Gastrocnemius medialis (tissue), 4 donors: ENCODE measurements around the gene DMBX1. TPM values are rescaled to one million over a fixed set of nuclear protein-coding genes. Genes with fewer than 3 reads are reported as not detected.
A peak's percentile ranks its signal among the peaks of the same experiment; 100 is the strongest.

Source experiments
- ATAC-seq, 2 donors: fragments of 150-250 bp; one replicate each; pipeline ENCODE4 v1.9.1; 2016
- DNase-seq, 2 donors: peaks; one replicate each; pipeline ENCODE4 v3.0.0-alpha.2; 2019
- H3K27ac ChIP-seq, 4 donors: fragments of 200-600 bp; sonication (generic); 1 replicate in 1 of 4; 2 replicates in 3 of 4; pipeline ENCODE4 v1.5.1; 2016 to 2018; ENCODE audit warnings: mild to moderate bottlenecking in 2 of 4, moderate library complexity in 1 of 4
- H3K27me3 ChIP-seq, 3 donors: fragments of 200-600 bp; sonication (generic) in 2 of 3; 1 replicate in 1 of 3; 2 replicates in 2 of 3; pipeline versions ENCODE4 v1.5.1 to v1.6.0; 2016 to 2019; ENCODE audit warnings: mild to moderate bottlenecking in 1 of 3, moderate library complexity in 1 of 3
- H3K36me3 ChIP-seq, 2 donors: fragments of 200-600 bp; sonication (generic) in 1 of 2; one replicate each; pipeline ENCODE4 v1.5.1; 2017 to 2018
- H3K4me1 ChIP-seq, 2 donors: fragments of 200-600 bp; sonication (generic) in 1 of 2; one replicate each; pipeline ENCODE4 v1.5.1; 2016 to 2017; ENCODE audit warnings: mild to moderate bottlenecking in 2 of 2
- H3K4me3 ChIP-seq, 4 donors: fragments of 200-600 bp; sonication (generic) in 3 of 4; 1 replicate in 1 of 4; 2 replicates in 3 of 4; pipeline ENCODE4 v1.5.1; 2016 to 2019; ENCODE audit warnings: mild to moderate bottlenecking in 2 of 4
- H3K9me3 ChIP-seq, 3 donors: fragments of 200-600 bp; sonication (generic) in 2 of 3; 1 replicate in 1 of 3; 2 replicates in 2 of 3; pipeline ENCODE4 v1.5.1; 2016 to 2019
- POLR2A ChIP-seq, 2 donors: fragments of 450-650 bp; IDR thresholded peaks; one replicate each; pipeline ENCODE4 v1.6.1; 2017; ENCODE audit warnings: antibody characterized with exemption in 2 of 2, mild to moderate bottlenecking in 2 of 2, moderate library complexity in 2 of 2
- in situ Hi-C, 4 donors: fragments of 200-750 bp; cut with MboI; loops; one replicate each; pipeline versions ENCODE4 v1.15.0 to v1.8.0; 2017; ENCODE audit warnings: low sequenced_read_pairs in 4 of 4
- intact Hi-C: fragments of 100-400 bp; cut with DNase I; formaldehyde crosslinking; loops from one replicate; pipeline ENCODE4 v1.15.1; 2023; ENCODE audit warnings: low total_unique reads
- total RNA-seq, 4 donors: library from RNA; depleted of rRNA; stranded (reverse); fragments of >200 nt; gene quantifications; one replicate each; pipeline versions ENCODE4 v1.1.0 to v1.2.3, GENCODE V29; 2016
- TF ChIP-seq, protein P1 (sequence below), 5 experiments: fragments of 450-650 bp in 3 of 5; fragments of 200-600 bp in 2 of 5; sonication (generic) in 2 of 5; IDR thresholded peaks in 4 of 5; conservative IDR thresholded peaks in 1 of 5; 1 replicate in 4 of 5; 2 replicates in 1 of 5; pipeline ENCODE4 v1.5.1; 2016 to 2019; ENCODE audit warnings: antibody characterized with exemption in 5 of 5, mild to moderate bottlenecking in 3 of 5, moderate library complexity in 3 of 5

Gene DMBX1
- total RNA-seq, 4 donors from 2014 or later = not detected

DNA sequence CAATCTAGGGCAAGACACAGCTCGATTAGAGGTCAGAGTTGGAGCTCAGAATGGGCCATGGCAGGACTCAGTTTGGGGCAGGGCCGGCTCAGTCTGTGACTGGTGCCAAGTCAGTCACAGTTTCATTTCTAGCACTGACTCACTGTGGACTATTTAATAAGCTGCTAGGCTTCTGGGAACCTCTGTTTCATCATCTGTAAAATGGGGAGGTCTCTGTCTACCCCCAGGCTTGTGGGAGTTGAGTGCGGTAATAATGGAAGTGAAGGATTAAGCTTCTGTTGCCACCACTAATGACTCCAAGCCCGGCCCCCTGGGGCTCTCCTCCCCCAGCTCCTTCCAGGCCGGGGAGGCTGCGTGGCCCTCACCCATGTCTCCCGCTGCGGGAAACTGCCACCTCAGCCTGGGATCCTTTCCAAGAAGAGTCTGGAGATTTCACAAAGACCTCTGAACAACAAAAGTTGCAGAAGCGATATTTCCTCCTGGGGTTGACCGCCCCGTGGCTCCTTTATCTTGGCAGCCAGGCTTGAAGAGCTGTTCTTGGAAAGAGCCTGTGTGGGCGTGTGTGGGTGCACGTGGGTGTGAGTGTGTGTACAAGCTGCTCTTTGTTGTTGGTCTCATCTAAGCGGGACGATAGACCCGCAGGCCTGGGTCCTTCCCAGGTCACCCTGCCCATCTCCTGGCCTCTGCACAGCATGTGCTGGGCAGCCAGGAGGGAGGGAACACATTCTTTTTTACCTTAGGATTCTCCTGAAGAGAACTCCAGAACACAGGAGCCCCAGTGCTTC is 32.7 kb downstream of the DMBX1 start:
- H3K36me3 ChIP-seq = no peaks in the 10 kb centered on the region
- H3K27me3 ChIP-seq = peaks cover 0 to under 1% (median 0%) of the 10 kb centered on the region in 3 donors
- ATAC-seq (peak in 1 of 2 donors; percentile 28), DNase-seq (peak in 1 of 2 donors; percentile 25)
- intact Hi-C loops (no loop called here), in situ Hi-C loops (loop anchor here in 2 of 4 donors (10.0 kb wide), 2 partner anchors 48 to 78 kb away; no protein-coding TSS in a partner anchor)
- no peak overlapping the region for H3K4me3 ChIP-seq
- H3K4me1 ChIP-seq = no peaks in the 10 kb centered on the region
- H3K9me3 ChIP-seq = no peaks in the 10 kb centered on the region
- no peak overlapping the region for H3K27ac ChIP-seq
- no peak for TF ChIP-seq POLR2A (IDR thresholded peaks at IDR 0.05)
- TF ChIP-seq, protein P1, sequence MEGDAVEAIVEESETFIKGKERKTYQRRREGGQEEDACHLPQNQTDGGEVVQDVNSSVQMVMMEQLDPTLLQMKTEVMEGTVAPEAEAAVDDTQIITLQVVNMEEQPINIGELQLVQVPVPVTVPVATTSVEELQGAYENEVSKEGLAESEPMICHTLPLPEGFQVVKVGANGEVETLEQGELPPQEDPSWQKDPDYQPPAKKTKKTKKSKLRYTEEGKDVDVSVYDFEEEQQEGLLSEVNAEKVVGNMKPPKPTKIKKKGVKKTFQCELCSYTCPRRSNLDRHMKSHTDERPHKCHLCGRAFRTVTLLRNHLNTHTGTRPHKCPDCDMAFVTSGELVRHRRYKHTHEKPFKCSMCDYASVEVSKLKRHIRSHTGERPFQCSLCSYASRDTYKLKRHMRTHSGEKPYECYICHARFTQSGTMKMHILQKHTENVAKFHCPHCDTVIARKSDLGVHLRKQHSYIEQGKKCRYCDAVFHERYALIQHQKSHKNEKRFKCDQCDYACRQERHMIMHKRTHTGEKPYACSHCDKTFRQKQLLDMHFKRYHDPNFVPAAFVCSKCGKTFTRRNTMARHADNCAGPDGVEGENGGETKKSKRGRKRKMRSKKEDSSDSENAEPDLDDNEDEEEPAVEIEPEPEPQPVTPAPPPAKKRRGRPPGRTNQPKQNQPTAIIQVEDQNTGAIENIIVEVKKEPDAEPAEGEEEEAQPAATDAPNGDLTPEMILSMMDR (IDR thresholded peaks at IDR 0.05 in 4 of 5, conservative IDR thresholded peaks at IDR 0.05 in 1 of 5) = no peak

GRCh38 chr1:46522969-46523320 is 33.3 kb downstream of the DMBX1 start:
- ATAC-seq = no peak
- intact Hi-C loops (no loop called here), in situ Hi-C loops (loop anchor here in 2 of 4 donors (10.0 kb wide), 2 partner anchors 48 to 78 kb away; no protein-coding TSS in a partner anchor)
- Histone ChIP-seq H3K4me1 (no peaks in the 10 kb centered on the region), H3K27me3 (no peaks in the 10 kb centered on the region), H3K36me3 (no peaks in the 10 kb centered on the region), H3K4me3 (no peak overlapping the region), H3K27ac (no peak overlapping the region), H3K9me3 (no peaks in the 10 kb centered on the region)
- TF ChIP-seq, protein P1 (IDR thresholded peaks at IDR 0.05 in 4 of 5, conservative IDR thresholded peaks at IDR 0.05 in 1 of 5) = no peak
- no peak for TF ChIP-seq POLR2A (IDR thresholded peaks at IDR 0.05)
- DNase-seq = no peak

DNA sequence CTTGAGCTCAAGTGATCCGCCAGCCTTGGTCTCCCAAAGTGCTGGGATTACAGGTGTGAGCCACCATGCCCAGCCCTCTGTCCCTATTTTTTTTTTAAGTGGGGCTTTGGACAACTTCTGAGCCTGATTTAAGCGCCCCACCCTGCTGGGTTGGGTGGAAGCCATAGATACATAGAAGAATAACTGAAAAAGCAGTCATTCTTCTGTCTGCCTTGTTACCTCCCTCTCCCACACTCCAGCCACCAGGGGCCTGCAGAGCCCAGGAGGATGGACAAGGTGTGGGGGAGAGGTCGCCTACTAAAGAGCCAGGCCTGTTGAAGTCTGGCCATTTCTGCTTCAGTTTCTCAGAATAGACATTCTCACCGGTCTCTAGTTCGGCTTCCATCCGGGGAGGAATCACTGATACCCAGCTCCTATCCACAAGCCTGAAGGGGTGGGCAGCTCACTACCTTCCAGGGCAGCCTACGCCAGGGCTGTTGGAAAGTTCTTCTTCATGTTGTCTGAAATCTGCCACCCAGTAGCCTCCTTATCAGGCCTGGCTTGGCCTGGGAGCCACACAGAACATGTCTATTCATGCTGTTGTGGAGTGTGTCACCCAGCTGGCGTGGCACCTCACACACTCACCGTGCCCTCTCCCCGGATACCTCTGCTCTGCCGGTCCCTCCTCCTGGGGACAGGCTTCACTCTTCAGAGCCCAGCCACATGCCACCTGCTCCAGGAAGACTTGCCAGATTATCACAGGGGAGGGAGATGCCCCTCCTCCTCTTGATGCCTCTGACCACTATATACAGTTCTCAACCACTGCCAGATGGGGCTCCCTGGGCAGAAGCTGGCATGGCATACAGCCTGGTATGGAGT is 34.1 kb downstream of the DMBX1 start:
- Histone ChIP-seq H3K4me1 (no peaks in the 10 kb centered on the region), H3K27me3 (no peaks in the 10 kb centered on the region), H3K9me3 (no peaks in the 10 kb centered on the region), H3K27ac (no peak overlapping the region), H3K36me3 (no peaks in the 10 kb centered on the region), H3K4me3 (no peak overlapping the region)
- in situ Hi-C loops = loop anchor here in 2 of 4 donors (10.0 kb wide), 2 partner anchors 49 to 79 kb away; no protein-coding TSS in a partner anchor
- TF ChIP-seq POLR2A (IDR thresholded peaks at IDR 0.05) = no peak
- TF ChIP-seq, protein P1 (IDR thresholded peaks at IDR 0.05 in 4 of 5, conservative IDR thresholded peaks at IDR 0.05 in 1 of 5) = no peak
- ATAC-seq = no peak
- intact Hi-C loops = no loop called here
- DNase-seq = no peak

DNA sequence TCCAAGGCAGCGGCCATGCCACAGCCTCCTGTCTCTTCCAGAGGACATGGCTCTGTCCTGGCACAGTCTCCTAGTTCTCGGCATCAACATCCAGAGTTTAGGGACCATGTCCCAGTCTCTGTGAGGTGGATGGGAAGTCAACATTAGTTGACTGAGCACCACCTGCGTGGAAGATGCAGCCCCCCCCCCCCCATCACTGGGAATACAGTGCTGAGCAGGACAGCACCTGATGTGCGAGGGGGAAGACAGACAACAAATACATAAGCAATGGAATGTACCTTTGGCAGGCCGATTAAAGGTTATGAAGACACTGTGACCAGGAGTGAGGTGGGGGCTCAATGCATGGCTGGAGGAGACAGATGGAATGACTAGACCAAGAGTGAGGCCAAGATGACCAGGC is 35.2 kb downstream of the DMBX1 start:
- DNase-seq = no peak
- Histone ChIP-seq H3K27me3 (no peaks in the 10 kb centered on the region), H3K4me1 (no peaks in the 10 kb centered on the region), H3K27ac (no peak overlapping the region), H3K9me3 (no peaks in the 10 kb centered on the region), H3K36me3 (no peaks in the 10 kb centered on the region), H3K4me3 (no peak overlapping the region)
- in situ Hi-C loops (loop anchor here (5.0 to 25.0 kb wide), 4 partner anchors 50 to 88 kb away; no protein-coding TSS in a partner anchor), intact Hi-C loops (no loop called here)
- TF ChIP-seq, protein P1 (IDR thresholded peaks at IDR 0.05 in 4 of 5, conservative IDR thresholded peaks at IDR 0.05 in 1 of 5) = no peak
- no peak for TF ChIP-seq POLR2A (IDR thresholded peaks at IDR 0.05)
- no peak for ATAC-seq
